Spleen (tissue), 11 donors: ENCODE measurements around the gene ACTRT3. TPM values are rescaled to one million over a fixed set of nuclear protein-coding genes. Genes with fewer than 3 reads are reported as not detected.
"Not testable (repeated sequence)": the region's sequence is repeated elsewhere in the genome, so short reads cannot be mapped to it uniquely, and the experiment has no call there.

ENCODE experiments used
- DNase-seq: peaks from one replicate; pipeline ENCODE4 v3.0.0-alpha.2; 2020
- H3K27ac ChIP-seq, 8 donors: fragments of 200-600 bp; sonication (generic) in 7 of 8; 1 replicate in 4 of 8; 2 replicates in 4 of 8; pipeline versions ENCODE4 v1.5.0 to v1.8.0; 2016 to 2021; ENCODE audit warnings: inconsistent platforms in 4 of 8, mild to moderate bottlenecking in 4 of 8, moderate library complexity in 1 of 8
- H3K27me3 ChIP-seq, 7 donors: fragments of 200-600 bp; sonication (generic) in 6 of 7; replicated peaks in 1 of 7; 1 replicate in 4 of 7; 2 replicates in 3 of 7; pipeline versions ENCODE4 v1.5.0 to v1.8.0; 2016 to 2021; ENCODE audit warnings: inconsistent platforms in 3 of 7, mild to moderate bottlenecking in 1 of 7
- H3K36me3 ChIP-seq, 6 donors: fragments of 200-600 bp; sonication (generic) in 5 of 6; 1 replicate in 4 of 6; 2 replicates in 2 of 6; pipeline versions ENCODE4 v1.5.0 to v1.8.0; 2016 to 2021; ENCODE audit warnings: inconsistent platforms in 2 of 6
- H3K4me1 ChIP-seq, 6 donors: fragments of 200-600 bp; sonication (generic) in 5 of 6; 1 replicate in 3 of 6; 2 replicates in 3 of 6; pipeline versions ENCODE4 v1.5.0 to v1.8.0; 2016 to 2021; ENCODE audit warnings: inconsistent platforms in 3 of 6
- H3K4me3 ChIP-seq, 8 donors: fragments of 200-600 bp; sonication (generic) in 7 of 8; 1 replicate in 4 of 8; 2 replicates in 4 of 8; pipeline versions ENCODE4 v1.5.0 to v1.8.0; 2016 to 2021; ENCODE audit warnings: inconsistent platforms in 4 of 8, mild to moderate bottlenecking in 4 of 8, moderate library complexity in 2 of 8
- H3K9me3 ChIP-seq, 8 donors: fragments of 200-600 bp; sonication (generic) in 7 of 8; 1 replicate in 4 of 8; 2 replicates in 4 of 8; pipeline versions ENCODE4 v1.5.0 to v1.8.0; 2016 to 2021; ENCODE audit warnings: inconsistent platforms in 4 of 8
- CTCF ChIP-seq, 11 experiments: fragments of 200-600 bp in 7 of 11; fragments of 450-650 bp in 4 of 11; sonication (generic) in 4 of 11; IDR thresholded peaks in 8 of 11; conservative IDR thresholded peaks in 3 of 11; 1 replicate in 7 of 11; 2 replicates in 4 of 11; pipeline versions ENCODE4 v1.4.0 to v1.8.0; 2016 to 2021; ENCODE audit warnings: antibody characterized with exemption in 11 of 11, inconsistent platforms in 4 of 11, mild to moderate bottlenecking in 1 of 11
- POLR2A ChIP-seq, 3 donors: fragments of 450-650 bp; IDR thresholded peaks; one replicate each; pipeline ENCODE4 v1.5.1; 2017; ENCODE audit warnings: antibody characterized with exemption in 3 of 3, mild to moderate bottlenecking in 1 of 3
- POLR2AphosphoS5 ChIP-seq, 3 donors: sonication (generic); formaldehyde crosslinking; IDR thresholded peaks; one replicate each; pipeline ENCODE4 v1.5.1; 2017; ENCODE audit warnings: antibody characterized with exemption in 3 of 3
- WGBS, 5 donors: extraction: QIAGEN DNeasy Blood & Tissue Kit in 3 of 5; methylation state at CpG; one replicate each; pipeline versions ENCODE4 v1.1.5 to v1.1.7; 2013 to 2018; 5-methylcytosine and 5-hydroxymethylcytosine counted together
- intact Hi-C: fragments of 100-400 bp; cut with DNase I; formaldehyde crosslinking; loops from one replicate; pipeline ENCODE4 v1.15.0; 2023; ENCODE audit warnings: low total_unique reads
- polyA plus RNA-seq, 3 donors: library from polyadenylated mRNA; stranded (reverse); fragments of 200-250 nt; gene quantifications; one replicate each; pipeline ENCODE4 v1.2.1, GENCODE V29; 2013
- small RNA-seq, 4 donors: library from RNA; depleted of rRNA; stranded (forward); fragments of <200 nt; gene quantifications; one replicate each; pipeline ENCODE3, GENCODE V24; 2016
- total RNA-seq, 7 donors: library from RNA; depleted of rRNA in 3 of 7; stranded (reverse); fragments of >200 nt in 3 of 7; fragmentation: NEBNext Ultra II Directional in 4 of 7; extraction: Animal tissue kit (Norgen Biotek cat#: 25700) in 4 of 7; gene quantifications; one replicate each; pipeline versions ENCODE4 v1.1.0 to v1.2.1, GENCODE V29; 2016 to 2021
- donor health status: healthy with polysubstance abuse.
- donor health status: DM: no; HTN: no; CAD: no; lungs with moderate emphysema.
- donor health status: DM: no; HTN: no; CAD: no.
- donor health status: Bipolar disorder and iron deficiency.
- donor health status: healthy.
- donor health status: DM: no; HTN: no; CAD: no.
- donor health status: DM: yes; HTN: yes; CAD: no.

Gene ACTRT3
- total and polyA plus RNA-seq, 10 donors = 0.29 to 1.5 (median 0.63) TPM

- DNase-seq = no peak
- H3K9me3 ChIP-seq = peaks cover 4 to 34% (median 20%) of the 10 kb centered on the region in 8 donors
- no peaks in the 10 kb centered on the region for H3K36me3 ChIP-seq
- no peaks in the 10 kb centered on the region for H3K27me3 ChIP-seq
- H3K27ac ChIP-seq = no peak overlapping the region
- 64 to 79% (median 73%) methylated on average over 2 of the region's 2 CpGs for WGBS, 5 donors
- H3K4me3 ChIP-seq = no peak overlapping the region
- intact Hi-C loops = no loop called here
- H3K4me1 ChIP-seq = no peaks in the 10 kb centered on the region
- TF ChIP-seq POLR2A (IDR thresholded peaks at IDR 0.05) (no peak), POLR2AphosphoS5 (IDR thresholded peaks at IDR 0.05) (no peak), CTCF (IDR thresholded peaks at IDR 0.05 in 8 of 11, conservative IDR thresholded peaks at IDR 0.05 in 3 of 11) (no peak)
Observed at GRCh38 chr3:169739067-169739466, 30.3 kb downstream of the ACTRT3 start.

- H3K27ac ChIP-seq, intact Hi-C loops, DNase-seq, H3K36me3 ChIP-seq, H3K4me3 ChIP-seq, H3K4me1 ChIP-seq: not testable (repeated sequence)
- Histone ChIP-seq H3K27me3 (peaks cover 0 to 13% (median 0%) of the 10 kb centered on the region in 7 donors), H3K9me3 (peaks cover 4 to 52% (median 38%) of the 10 kb centered on the region in 8 donors)
Observed at GRCh38 chr3:169731857-169732256, 37.5 kb downstream of the ACTRT3 start.

- no peaks in the 10 kb centered on the region for H3K27me3 ChIP-seq
- intact Hi-C loops = no loop called here
- H3K4me3 ChIP-seq = no peak overlapping the region
- H3K36me3 ChIP-seq = no peaks in the 10 kb centered on the region
- H3K4me1 ChIP-seq = no peaks in the 10 kb centered on the region
- peaks cover 0 to 15% (median 1%) of the 10 kb centered on the region in 8 donors for H3K9me3 ChIP-seq
- no peak for DNase-seq
- TF ChIP-seq CTCF (IDR thresholded peaks at IDR 0.05 in 8 of 11, conservative IDR thresholded peaks at IDR 0.05 in 3 of 11) (no peak), POLR2AphosphoS5 (IDR thresholded peaks at IDR 0.05) (no peak)
- H3K27ac ChIP-seq = no peak overlapping the region
Observed at GRCh38 chr3:169722724-169723123, 46.6 kb downstream of the ACTRT3 start.

GRCh38 chr3:169718415-169718814 lies 50.9 kb downstream of the ACTRT3 start:
- H3K36me3 ChIP-seq, intact Hi-C loops: not testable (repeated sequence)

More at GRCh38 chr3:169718415-169718814, 50.9 kb downstream of the ACTRT3 start:
- not testable (repeated sequence) for H3K9me3 ChIP-seq, H3K4me1 ChIP-seq, H3K4me3 ChIP-seq, H3K27me3 ChIP-seq, H3K27ac ChIP-seq, DNase-seq
- 87 to 100% (median 94%) methylated on average over 2 to 4 of the region's 4 CpGs for WGBS, 5 donors

Small RNA genes within 50 kb of the gene (small RNA-seq; reads per million reads assigned to genes)
- 0 reads per million in 4 donors for gene RNU6-637P

Other genes starting within 250 kb of the ACTRT3 start
- gene MECOM, start 105.8 kb downstream of the ACTRT3 start, total RNA-seq = 10 to 100 TPM; 12.9 to 27.6 (median 17.2) TPM
- 1 to 10 TPM; 1.8 to 4.9 (median 2.3) TPM for gene MECOM, start 105.8 kb downstream of the ACTRT3 start, polyA plus RNA-seq
- gene TERC, start 4.5 kb downstream of the ACTRT3 start, total RNA-seq = 100 to 1,000 TPM in 1 of 7 donors, 10 to 100 TPM in 2, 1 to 10 TPM in 4; 1.5 to 105 (median 8.2) TPM
- under 1 TPM in 1 of 3 donors, not detected in 2; 0.39 TPM for gene TERC, start 4.5 kb downstream of the ACTRT3 start, polyA plus RNA-seq
- 10 to 100 TPM; 14.6 to 21.8 (median 16.2) TPM for gene MYNN, start 3.8 kb upstream of the ACTRT3 start, total RNA-seq
- gene MYNN, start 3.8 kb upstream of the ACTRT3 start, polyA plus RNA-seq = 10 to 100 TPM in 2 of 3 donors, 1 to 10 TPM in 1; 8.3 to 11.0 (median 10.1) TPM
- gene LRRIQ4, start 43.3 kb upstream of the ACTRT3 start, total RNA-seq = under 1 TPM in 2 of 7 donors, not detected in 5; 0.19 to 0.27 TPM
- gene LRRIQ4, start 43.3 kb upstream of the ACTRT3 start, polyA plus RNA-seq = under 1 TPM in 1 of 3 donors, not detected in 2; 0.06 TPM
- gene LRRC34, start 43.3 kb upstream of the ACTRT3 start, total RNA-seq = 1 to 10 TPM; 1.2 to 8.9 (median 5.1) TPM
- gene LRRC34, start 43.3 kb upstream of the ACTRT3 start, polyA plus RNA-seq = 1 to 10 TPM; 1.9 to 4.6 (median 2.7) TPM
- gene LRRC31, start 100.4 kb upstream of the ACTRT3 start, total RNA-seq = under 1 TPM in 4 of 7 donors, not detected in 3; 0.16 to 0.79 (median 0.39) TPM
- under 1 TPM in 2 of 3 donors, not detected in 1; 0.03 to 0.19 TPM for gene LRRC31, start 100.4 kb upstream of the ACTRT3 start, polyA plus RNA-seq
- not detected for gene SAMD7, start 142.0 kb upstream of the ACTRT3 start, total RNA-seq
- under 1 TPM; 0.03 to 0.08 (median 0.04) TPM for gene SAMD7, start 142.0 kb upstream of the ACTRT3 start, polyA plus RNA-seq
- 100 to 1,000 TPM in 4 of 7 donors, 10 to 100 TPM in 3; 56.8 to 178 (median 132) TPM for gene SEC62, start 197.2 kb upstream of the ACTRT3 start, total RNA-seq
- 100 to 1,000 TPM in 1 of 3 donors, 10 to 100 TPM in 2; 32.8 to 117 (median 68.1) TPM for gene SEC62, start 197.2 kb upstream of the ACTRT3 start, polyA plus RNA-seq